ENCODE measurements around the gene NAPA.

Gene NAPA

GRCh38 chr19:47540748-47541147 lies 25.9 kb upstream of the NAPA start:
- H3K4me3 ChIP-seq (ENCODE audit: control insufficient read depth, low read depth, low read length): no peak overlapping the region
- DNase-seq (ENCODE audit: low read depth): peak; percentile 11
- peak; percentile 63 for TF ChIP-seq CTCF (IDR thresholded peaks at IDR 0.05; ENCODE audit: control insufficient read depth, insufficient read depth, low read depth, low read length, missing control alignments)

- DNase-seq (ENCODE audit: low read depth): no peak
- TF ChIP-seq CTCF (IDR thresholded peaks at IDR 0.05; ENCODE audit: control insufficient read depth, insufficient read depth, low read depth, low read length, missing control alignments): no peak
- H3K4me3 ChIP-seq (ENCODE audit: control insufficient read depth, low read depth, low read length): no peak overlapping the region
These were observed 25.0 kb upstream of the NAPA start for GRCh38 chr19:47539747-47540311.

- H3K4me3 ChIP-seq (ENCODE audit: control insufficient read depth, low read depth, low read length): no peak overlapping the region
- no peak for TF ChIP-seq CTCF (IDR thresholded peaks at IDR 0.05; ENCODE audit: control insufficient read depth, insufficient read depth, low read depth, low read length, missing control alignments)
- DNase-seq (ENCODE audit: low read depth): no peak
These were observed 23.9 kb upstream of the NAPA start for GRCh38 chr19:47538812-47539211.

GRCh38 chr19:47537493-47537892 lies 22.6 kb upstream of the NAPA start:
- no peak for DNase-seq (ENCODE audit: low read depth)
- no peak overlapping the region for H3K4me3 ChIP-seq (ENCODE audit: control insufficient read depth, low read depth, low read length)
- TF ChIP-seq CTCF (IDR thresholded peaks at IDR 0.05; ENCODE audit: control insufficient read depth, insufficient read depth, low read depth, low read length, missing control alignments): no peak

- no peak for TF ChIP-seq CTCF (IDR thresholded peaks at IDR 0.05; ENCODE audit: control insufficient read depth, insufficient read depth, low read depth, low read length, missing control alignments)
- DNase-seq (ENCODE audit: low read depth): no peak
- no peak overlapping the region for H3K4me3 ChIP-seq (ENCODE audit: control insufficient read depth, low read depth, low read length)
These were observed 19.8 kb upstream of the NAPA start for GRCh38 chr19:47534628-47535027.

GRCh38 chr19:47531640-47532387 lies 17.0 kb upstream of the NAPA start:
- no peak overlapping the region for H3K4me3 ChIP-seq (ENCODE audit: control insufficient read depth, low read depth, low read length)
- DNase-seq (ENCODE audit: low read depth): no peak
- TF ChIP-seq CTCF (IDR thresholded peaks at IDR 0.05; ENCODE audit: control insufficient read depth, insufficient read depth, low read depth, low read length, missing control alignments): no peak
